ENCODE data around the gene SPRR4. TPM values are rescaled to one million over a fixed set of nuclear protein-coding genes. Genes with fewer than 3 reads are reported as not detected.

The SPRR4 gene
- total and polyA plus RNA-seq, 10 donors, result not detected

DNA sequence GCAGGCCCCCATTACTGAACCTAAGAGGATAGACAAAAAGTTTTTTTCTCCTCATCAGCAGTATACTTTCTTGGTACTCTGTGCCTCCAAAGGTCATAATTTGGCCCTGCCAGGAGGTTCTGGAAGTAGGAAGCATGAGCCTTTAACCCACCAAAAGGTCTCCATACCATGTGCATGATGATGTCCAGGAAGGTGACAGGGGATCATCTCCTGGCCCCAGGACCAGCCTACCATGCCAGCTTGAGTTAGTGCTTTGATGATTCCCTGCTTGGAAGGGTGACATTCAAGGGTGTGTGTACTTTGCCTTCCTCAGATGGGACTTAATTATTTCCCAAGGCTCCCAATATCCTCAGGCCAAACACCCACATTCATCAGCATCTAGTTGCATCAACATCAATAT is 7.2 kb downstream of the SPRR4 start:
- peaks cover 0 to 50% (median 0%) of the 10 kb centered on the region in 7 donors for H3K27me3 ChIP-seq (replicated peaks in 1 of 7)
- no peaks in the 10 kb centered on the region for H3K36me3 ChIP-seq
- TF ChIP-seq, protein P1, sequence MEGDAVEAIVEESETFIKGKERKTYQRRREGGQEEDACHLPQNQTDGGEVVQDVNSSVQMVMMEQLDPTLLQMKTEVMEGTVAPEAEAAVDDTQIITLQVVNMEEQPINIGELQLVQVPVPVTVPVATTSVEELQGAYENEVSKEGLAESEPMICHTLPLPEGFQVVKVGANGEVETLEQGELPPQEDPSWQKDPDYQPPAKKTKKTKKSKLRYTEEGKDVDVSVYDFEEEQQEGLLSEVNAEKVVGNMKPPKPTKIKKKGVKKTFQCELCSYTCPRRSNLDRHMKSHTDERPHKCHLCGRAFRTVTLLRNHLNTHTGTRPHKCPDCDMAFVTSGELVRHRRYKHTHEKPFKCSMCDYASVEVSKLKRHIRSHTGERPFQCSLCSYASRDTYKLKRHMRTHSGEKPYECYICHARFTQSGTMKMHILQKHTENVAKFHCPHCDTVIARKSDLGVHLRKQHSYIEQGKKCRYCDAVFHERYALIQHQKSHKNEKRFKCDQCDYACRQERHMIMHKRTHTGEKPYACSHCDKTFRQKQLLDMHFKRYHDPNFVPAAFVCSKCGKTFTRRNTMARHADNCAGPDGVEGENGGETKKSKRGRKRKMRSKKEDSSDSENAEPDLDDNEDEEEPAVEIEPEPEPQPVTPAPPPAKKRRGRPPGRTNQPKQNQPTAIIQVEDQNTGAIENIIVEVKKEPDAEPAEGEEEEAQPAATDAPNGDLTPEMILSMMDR (IDR thresholded peaks at IDR 0.05 in 8 of 11, conservative IDR thresholded peaks at IDR 0.05 in 3 of 11), result no peak
- TF ChIP-seq POLR2AphosphoS5 (IDR thresholded peaks at IDR 0.05) (no peak), POLR2A (IDR thresholded peaks at IDR 0.05) (no peak)
- DNase-seq, result no peak
- H3K27ac ChIP-seq, result no peak overlapping the region
- intact Hi-C loops (cut with DNase I; ENCODE audit: low total_unique reads), result no loop called here
- H3K9me3 ChIP-seq, result no peaks in the 10 kb centered on the region
- H3K4me1 ChIP-seq, result no peaks in the 10 kb centered on the region
- no peak overlapping the region for H3K4me3 ChIP-seq

DNA sequence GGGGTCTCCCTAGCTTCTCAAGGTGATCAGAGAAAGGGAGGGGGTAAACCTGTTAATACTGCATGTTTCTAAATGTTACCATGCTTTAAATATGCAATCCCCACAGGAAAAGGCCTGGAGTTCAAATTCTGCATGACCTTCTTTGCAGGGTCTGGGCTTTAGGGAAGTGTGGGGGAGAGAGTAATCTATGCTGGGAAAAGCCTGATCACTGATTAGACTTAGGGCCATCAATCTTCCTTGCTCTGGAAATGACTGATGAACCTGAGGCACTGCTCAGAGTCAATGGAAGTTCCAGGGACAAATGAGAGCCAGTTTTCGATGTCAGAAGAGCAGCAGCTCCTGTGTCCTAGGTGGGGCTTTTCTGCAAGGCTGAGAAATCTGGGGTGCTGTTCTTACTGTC is 10.2 kb downstream of the SPRR4 start:
- peaks cover 0 to 72% (median 0%) of the 10 kb centered on the region in 7 donors for H3K27me3 ChIP-seq (replicated peaks in 1 of 7)
- no peaks in the 10 kb centered on the region for H3K36me3 ChIP-seq
- H3K9me3 ChIP-seq, result no peaks in the 10 kb centered on the region
- intact Hi-C loops (cut with DNase I; ENCODE audit: low total_unique reads), result no loop called here
- H3K4me3 ChIP-seq, result no peak overlapping the region
- no peak for DNase-seq
- no peaks in the 10 kb centered on the region for H3K4me1 ChIP-seq
- no peak overlapping the region for H3K27ac ChIP-seq
- TF ChIP-seq, protein P1 (IDR thresholded peaks at IDR 0.05 in 8 of 11, conservative IDR thresholded peaks at IDR 0.05 in 3 of 11), result no peak
- TF ChIP-seq POLR2A (IDR thresholded peaks at IDR 0.05), result no peak
- TF ChIP-seq POLR2AphosphoS5 (IDR thresholded peaks at IDR 0.05), result no peak
- WGBS, 5 donors, result 17 to 90% (median 62%) methylated on average over 1 of the region's 1 CpG

DNA sequence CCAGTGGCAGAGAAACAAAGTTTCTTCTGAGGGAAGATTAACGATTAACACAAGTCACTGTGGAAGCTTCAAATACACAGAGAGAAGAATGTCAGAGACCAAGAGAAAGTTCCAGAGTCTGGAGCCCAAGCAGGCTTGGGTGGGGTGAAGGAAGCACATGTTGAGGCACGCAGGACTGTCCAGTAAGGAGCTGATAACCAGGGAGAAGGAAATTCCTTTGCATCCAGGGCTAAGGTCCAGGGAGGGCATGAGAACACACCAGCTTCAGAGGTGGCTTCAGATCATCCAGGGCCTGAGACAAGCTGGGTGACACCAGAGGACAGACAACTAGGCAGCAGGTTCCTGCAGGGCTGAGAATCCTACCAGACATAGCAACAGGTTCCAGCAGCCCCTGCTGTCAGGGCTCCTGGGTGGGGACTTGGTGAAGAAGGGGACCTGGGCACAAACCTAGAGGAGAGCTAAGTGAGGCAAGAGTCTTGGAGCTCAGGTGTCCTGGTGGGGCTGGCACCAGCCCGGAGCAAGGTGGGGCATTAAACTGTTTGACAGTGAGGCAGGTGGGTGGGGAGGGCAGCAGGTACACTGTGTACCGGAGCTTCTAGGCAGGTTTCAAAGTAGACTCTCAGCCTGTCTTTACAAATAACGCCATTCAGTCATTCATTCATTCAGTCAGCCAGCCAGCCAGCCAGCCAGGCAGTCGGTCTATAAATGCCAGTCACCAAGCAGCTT is 10.9 kb downstream of the SPRR4 start:
- Histone ChIP-seq H3K36me3 (no peaks in the 10 kb centered on the region), H3K9me3 (no peaks in the 10 kb centered on the region), H3K27me3 (replicated peaks in 1 of 7) (peaks cover 0 to 70% (median 0%) of the 10 kb centered on the region in 7 donors), H3K4me1 (no peaks in the 10 kb centered on the region), H3K27ac (no peak overlapping the region), H3K4me3 (no peak overlapping the region)
- 81 to 87% (median 84%) methylated on average over 4 to 6 of the region's 6 CpGs for WGBS, 5 donors
- intact Hi-C loops (cut with DNase I; ENCODE audit: low total_unique reads), result no loop called here
- no peak for DNase-seq
- no peak for TF ChIP-seq POLR2AphosphoS5 (IDR thresholded peaks at IDR 0.05)
- TF ChIP-seq POLR2A (IDR thresholded peaks at IDR 0.05), result no peak
- TF ChIP-seq, protein P1 (IDR thresholded peaks at IDR 0.05 in 8 of 11, conservative IDR thresholded peaks at IDR 0.05 in 3 of 11), result no peak

DNA sequence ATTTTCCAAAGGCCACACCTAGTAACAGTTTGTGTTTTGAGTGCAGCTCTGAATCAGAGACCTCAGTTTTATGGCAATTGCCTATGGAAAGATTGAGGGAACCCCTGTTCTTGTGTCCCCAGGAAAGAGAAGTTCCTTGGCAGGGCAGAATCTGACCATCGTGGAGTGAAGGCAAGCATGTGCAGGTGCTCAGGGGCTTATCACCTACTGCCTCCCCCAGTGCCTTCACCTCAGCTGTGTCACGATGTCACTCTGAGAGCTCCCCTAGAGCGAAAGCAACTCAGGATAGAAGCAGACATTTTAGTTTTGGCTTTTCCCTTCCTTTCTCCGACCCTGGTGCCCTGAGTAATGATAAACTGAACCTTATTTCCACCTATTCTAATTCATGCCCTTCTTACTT is 11.6 kb downstream of the SPRR4 start:
- Histone ChIP-seq H3K4me1 (no peaks in the 10 kb centered on the region), H3K36me3 (no peaks in the 10 kb centered on the region), H3K9me3 (no peaks in the 10 kb centered on the region), H3K27ac (no peak overlapping the region), H3K27me3 (replicated peaks in 1 of 7) (peaks cover 0 to 70% (median 0%) of the 10 kb centered on the region in 7 donors), H3K4me3 (no peak overlapping the region)
- TF ChIP-seq POLR2A (IDR thresholded peaks at IDR 0.05) (no peak), POLR2AphosphoS5 (IDR thresholded peaks at IDR 0.05) (no peak)
- TF ChIP-seq, protein P1 (IDR thresholded peaks at IDR 0.05 in 8 of 11, conservative IDR thresholded peaks at IDR 0.05 in 3 of 11), result no peak
- intact Hi-C loops (cut with DNase I; ENCODE audit: low total_unique reads), result no loop called here
- 73 to 92% (median 81%) methylated on average over 4 of the region's 4 CpGs for WGBS, 5 donors
- no peak for DNase-seq
